Right ventricle myocardium superior (tissue), 1 donor: ENCODE results near the gene RUSF1. TPM values are rescaled to one million over a fixed set of nuclear protein-coding genes. Genes with fewer than 3 reads are reported as not detected.
"Not testable (repeated sequence)": the region's sequence is repeated elsewhere in the genome, so short reads cannot be mapped to it uniquely, and the experiment has no call there.

Source experiments
- ATAC-seq: fragments of 200-7000 bp; cut with Tn5 transposase; one replicate; pipeline ENCODE4 v1.9.1; 2020; ENCODE audit warnings: mild to moderate bottlenecking; ENCODE audit not compliant: poor library complexity
- DNase-seq: peaks from one replicate; pipeline ENCODE4 v3.0.0-alpha.2; 2020
- intact Hi-C: fragments of 100-400 bp; cut with DNase I; formaldehyde crosslinking; loops from one replicate; pipeline ENCODE4 v1.11.2; 2022
- long read RNA-seq: library from polyadenylated mRNA; unstranded; transcript quantifications from one replicate; pipeline ENCODE4 v2.0.0, GENCODE V29; 2021
- total RNA-seq: library from RNA; stranded (reverse); fragmentation: NEBNext Ultra II Directional; extraction: Animal tissue kit (Norgen Biotek cat#: 25700); gene quantifications from one replicate; pipeline ENCODE4 v1.2.1, GENCODE V29; 2021
- donor health status: DM: no; HTN: yes; CAD: no; lungs with severe emphysema.

Gene RUSF1
- total RNA-seq, result 20.1 TPM
- long read RNA-seq, transcript C16orf58-201 (13 exons, 2,793 nt), result major isoform, 44 of 68 reads
- long read RNA-seq, partial matches to known transcripts, result 3 of 68 reads
- long read RNA-seq, other reads (novel, unspliced or antisense), result 20 of 68 reads

GRCh38 chr16:31507929-31508705 lies at the start of gene RUSF1:
RUSF1 (minus strand) TSS chr16:31508391; CDS start chr16:31508373, 18 bp downstream.
- intact Hi-C loops, result no loop called here
- DNase-seq (peak; percentile 97), ATAC-seq (peak; percentile 99)

- DNase-seq, result no peak
- intact Hi-C loops, result no loop called here
- no peak for ATAC-seq
Measured at GRCh38 chr16:31542763-31543162, 34.6 kb upstream of the RUSF1 start.

- intact Hi-C loops, DNase-seq, ATAC-seq: not testable (repeated sequence)
Measured at GRCh38 chr16:31539762-31540161, 31.6 kb upstream of the RUSF1 start.

- ATAC-seq, intact Hi-C loops, DNase-seq: not testable (repeated sequence)
Measured at GRCh38 chr16:31538243-31538598, 30.0 kb upstream of the RUSF1 start.

GRCh38 chr16:31537362-31538242 lies 29.4 kb upstream of the RUSF1 start:
- no peak for DNase-seq
- peak; percentile 80 for ATAC-seq
- intact Hi-C loops, result no loop called here

- intact Hi-C loops, result no loop called here
- no peak for DNase-seq
- no peak for ATAC-seq
Measured at GRCh38 chr16:31536804-31537361, 28.7 kb upstream of the RUSF1 start.

GRCh38 chr16:31535737-31536136 lies 27.5 kb upstream of the RUSF1 start:
- DNase-seq, result no peak
- ATAC-seq, result no peak
- intact Hi-C loops, result no loop called here

GRCh38 chr16:31532896-31533295 lies 24.7 kb upstream of the RUSF1 start:
- DNase-seq (no peak), ATAC-seq (no peak)
- intact Hi-C loops, result no loop called here

GRCh38 chr16:31532120-31532519 lies 23.9 kb upstream of the RUSF1 start:
- intact Hi-C loops, result no loop called here
- no peak for DNase-seq
- ATAC-seq, result no peak

GRCh38 chr16:31531096-31531495 lies 22.9 kb upstream of the RUSF1 start:
- intact Hi-C loops, result no loop called here
- ATAC-seq, result no peak
- no peak for DNase-seq

GRCh38 chr16:31530405-31530804 lies 22.2 kb upstream of the RUSF1 start:
- ATAC-seq (no peak), DNase-seq (no peak)
- intact Hi-C loops, result no loop called here

GRCh38 chr16:31529937-31530312 lies 21.7 kb upstream of the RUSF1 start:
- intact Hi-C loops, result no loop called here
- ATAC-seq, result no peak

GRCh38 chr16:31529108-31529936 lies 21.1 kb upstream of the RUSF1 start:
- intact Hi-C loops, result no loop called here
- no peak for ATAC-seq
- DNase-seq, result no peak

More at GRCh38 chr16:31529937-31530312, 21.7 kb upstream of the RUSF1 start:
- DNase-seq, result no peak

- DNase-seq, result no peak
- intact Hi-C loops, result no loop called here
- no peak for ATAC-seq
Measured at GRCh38 chr16:31528523-31529107, 20.4 kb upstream of the RUSF1 start.

GRCh38 chr16:31527734-31528274 lies 19.6 kb upstream of the RUSF1 start, which contains the start of gene AHSP:
AHSP (plus strand) TSS chr16:31527900; CDS start chr16:31528140, 240 bp downstream.
- intact Hi-C loops, result no loop called here
- ATAC-seq (no peak), DNase-seq (no peak)

GRCh38 chr16:31525113-31525512 lies 16.9 kb upstream of the RUSF1 start:
- DNase-seq (no peak), ATAC-seq (no peak)
- intact Hi-C loops, result no loop called here

- DNase-seq, intact Hi-C loops, ATAC-seq: not testable (repeated sequence)
Measured at GRCh38 chr16:31523768-31524167, 15.6 kb upstream of the RUSF1 start.

- ATAC-seq (no peak), DNase-seq (no peak)
- intact Hi-C loops, result no loop called here
Measured at GRCh38 chr16:31522071-31522470, 13.9 kb upstream of the RUSF1 start.
